Activated CD8-positive, alpha-beta memory T cell treated with anti-CD3 and anti-CD28 coated beads for 36 hours (primary cell): ENCODE measurements around the gene EDC4. TPM values are rescaled to one million over a fixed set of nuclear protein-coding genes. Genes with fewer than 3 reads are reported as not detected.
"Not testable (repeated sequence)": the region's sequence is repeated elsewhere in the genome, so short reads cannot be mapped to it uniquely, and the experiment has no call there.

Source experiments
- CTCF ChIA-PET: fragments of 350-600 bp; sonication (Branson Sonifier 250); formaldehyde crosslinking; loops from one replicate; lab custom pipeline; 2021; ENCODE audit warnings: antibody characterized with exemption; lab: Charles Lee
- POLR2A ChIA-PET: fragments of 350-600 bp; sonication (Branson Sonifier 250); formaldehyde crosslinking; loops from one replicate; lab custom pipeline; 2021; ENCODE audit warnings: antibody characterized with exemption; lab: Charles Lee
- total RNA-seq, 2 experiments: library from RNA; stranded (reverse); gene quantifications; one replicate each; pipeline ENCODE4 v1.2.3, GENCODE V29; 2021

EDC4 gene
- total RNA-seq, 2 experiments from 2014 or later, result 102 to 104 TPM

- ChIA-PET POLR2A (interaction anchor here (1.3 kb wide), 1 partner anchor 50 kb away, joined by 5 read pairs; no protein-coding TSS in a partner anchor), CTCF (interaction anchor here (1.0 to 5.2 kb wide), 4 partner anchors 23 to 48 kb away, joined by 3 to 45 read pairs (median 6); partner anchors contain the start of gene CTRL)
Measured at GRCh38 chr16:67885545-67885944, 12.7 kb downstream of the EDC4 start.

- ChIA-PET CTCF (interaction anchor here (1.0 to 5.2 kb wide), 5 partner anchors 11 to 47 kb away, joined by 3 to 45 read pairs (median 4); partner anchors contain the start of gene CTRL), POLR2A (interaction anchor here (0.6 to 1.3 kb wide), 2 partner anchors 50 to 179 kb away, joined by 5 to 7 read pairs; no protein-coding TSS in a partner anchor)
Measured at GRCh38 chr16:67885976-67886375, 13.1 kb downstream of the EDC4 start.

- ChIA-PET POLR2A (interaction anchor here (0.6 to 1.3 kb wide), 2 partner anchors 49 to 179 kb away, joined by 5 to 7 read pairs; no protein-coding TSS in a partner anchor), CTCF (interaction anchor here (0.6 to 5.2 kb wide), 5 partner anchors 11 to 70 kb away, joined by 3 to 45 read pairs (median 4); partner anchors contain the start of gene CTRL)
Measured at GRCh38 chr16:67886387-67886786, 13.5 kb downstream of the EDC4 start.

GRCh38 chr16:67888331-67888730 is 15.5 kb downstream of the EDC4 start:
- ChIA-PET CTCF (interaction anchor here (1.2 to 1.3 kb wide), 2 partner anchors 40 to 46 kb away, joined by 3 to 4 read pairs; no protein-coding TSS in a partner anchor), POLR2A (no interaction called here)

GRCh38 chr16:67892375-67892774 is 19.5 kb downstream of the EDC4 start:
- ChIA-PET POLR2A (no interaction called here), CTCF (interaction anchor here (0.7 to 4.1 kb wide), 8 partner anchors 9 to 371 kb away, joined by 3 to 20 read pairs (median 3); partner anchors contain the start of genes NRN1L and PSMB10)

- POLR2A ChIA-PET, result no interaction called here
- CTCF ChIA-PET, result interaction anchor here (0.7 to 4.1 kb wide), 8 partner anchors 9 to 372 kb away, joined by 3 to 20 read pairs (median 3); partner anchors contain the start of genes NRN1L and PSMB10
Measured at GRCh38 chr16:67892899-67893742, 20.3 kb downstream of the EDC4 start, which contains the start of gene PSKH1. TSS of gene PSKH1 (plus strand) at chr16:67893254. CDS start at chr16:67908750, 15,496 bp downstream.

- ChIA-PET POLR2A (no interaction called here), CTCF (interaction anchor here (0.6 to 4.1 kb wide), 2 partner anchors 10 to 78 kb away, joined by 3 to 20 read pairs; partner anchors contain the start of gene NRN1L)
Measured at GRCh38 chr16:67893743-67894399, 21.0 kb downstream of the EDC4 start.

GRCh38 chr16:67897231-67897630 is 24.4 kb downstream of the EDC4 start:
- CTCF ChIA-PET, result interaction anchor here (0.6 to 2.1 kb wide), 6 partner anchors 10 to 126 kb away, joined by 3 to 8 read pairs (median 4); no protein-coding TSS in a partner anchor
- POLR2A ChIA-PET, result no interaction called here

- CTCF ChIA-PET, result interaction anchor here (1.3 kb wide), 1 partner anchor 85 kb away, joined by 3 read pairs; no protein-coding TSS in a partner anchor
- POLR2A ChIA-PET, result no interaction called here
Measured at GRCh38 chr16:67901734-67902133, 28.9 kb downstream of the EDC4 start.

- ChIA-PET CTCF (interaction anchor here (1.3 kb wide), 1 partner anchor 86 kb away, joined by 3 read pairs; no protein-coding TSS in a partner anchor), POLR2A (no interaction called here)
Measured at GRCh38 chr16:67902831-67903230, 30.0 kb downstream of the EDC4 start.

GRCh38 chr16:67907397-67908180 is 34.7 kb downstream of the EDC4 start:
- ChIA-PET CTCF (interaction anchor here (1.1 to 1.4 kb wide), 3 partner anchors 10 to 28 kb away, joined by 3 to 4 read pairs (median 3); no protein-coding TSS in a partner anchor), POLR2A (interaction anchor here (0.7 kb wide), 2 partner anchors 35 to 97 kb away, joined by 3 to 5 read pairs; no protein-coding TSS in a partner anchor)

- ChIA-PET CTCF (interaction anchor here (0.7 to 0.9 kb wide), 3 partner anchors 19 to 25 kb away, joined by 3 read pairs; no protein-coding TSS in a partner anchor), POLR2A (interaction anchor here (0.5 kb wide), 1 partner anchor 106 kb away, joined by 3 read pairs; no protein-coding TSS in a partner anchor)
Measured at GRCh38 chr16:67909056-67909742, 36.3 kb downstream of the EDC4 start.

GRCh38 chr16:67910158-67910557 is 37.3 kb downstream of the EDC4 start:
- ChIA-PET CTCF (interaction anchor here (0.8 kb wide), 1 partner anchor 18 kb away, joined by 3 read pairs; the partner anchor contains the start of gene PSKH1), POLR2A (no interaction called here)

GRCh38 chr16:67914758-67915495 is 42.1 kb downstream of the EDC4 start:
- ChIA-PET POLR2A (no interaction called here), CTCF (interaction anchor here (1.7 kb wide), 1 partner anchor 31 kb away, joined by 8 read pairs; no protein-coding TSS in a partner anchor)

- CTCF ChIA-PET, result interaction anchor here (1.7 kb wide), 1 partner anchor 32 kb away, joined by 8 read pairs; no protein-coding TSS in a partner anchor
- POLR2A ChIA-PET, result not testable (repeated sequence)
Measured at GRCh38 chr16:67915496-67915769, 42.6 kb downstream of the EDC4 start.
